ENCODE measurements around the gene NRG4.
"Not testable (repeated sequence)": the region's sequence is repeated elsewhere in the genome, so short reads cannot be mapped to it uniquely, and the experiment has no call there.

The NRG4 gene

DNA sequence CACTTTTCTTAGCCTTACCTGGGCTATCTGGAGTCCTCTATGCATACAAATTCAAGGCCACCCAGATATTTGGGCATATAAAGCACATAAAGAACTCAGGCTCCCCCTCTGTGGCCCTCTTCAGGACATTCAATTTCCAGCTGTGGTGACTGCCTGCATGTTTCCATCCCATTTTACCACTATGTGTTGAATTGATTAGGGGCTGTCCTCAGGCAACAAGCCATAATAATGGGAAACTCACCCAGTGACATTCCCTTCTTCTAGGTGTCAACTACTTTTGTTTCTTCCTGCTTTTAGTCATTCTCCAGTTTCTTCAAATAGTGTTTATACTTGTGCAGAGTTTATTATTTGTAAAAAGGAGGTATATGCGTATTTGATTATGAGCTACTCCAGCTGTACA, 18.0 kb downstream of the NRG4 start:
- H3K4me3 ChIP-seq (ENCODE audit: low read depth, low read length): no peak overlapping the region
- no peak for TF ChIP-seq CTCF (IDR thresholded peaks at IDR 0.05; ENCODE audit: low read depth, low read length, missing control alignments)
- DNase-seq (ENCODE audit: low read depth): no peak

- no peak overlapping the region for H3K4me3 ChIP-seq (ENCODE audit: low read depth, low read length)
- no peak for DNase-seq (ENCODE audit: low read depth)
- TF ChIP-seq CTCF (IDR thresholded peaks at IDR 0.05; ENCODE audit: low read depth, low read length, missing control alignments): no peak
Measured at GRCh38 chr15:75992897-75993296, 19.3 kb downstream of the NRG4 start.

DNA sequence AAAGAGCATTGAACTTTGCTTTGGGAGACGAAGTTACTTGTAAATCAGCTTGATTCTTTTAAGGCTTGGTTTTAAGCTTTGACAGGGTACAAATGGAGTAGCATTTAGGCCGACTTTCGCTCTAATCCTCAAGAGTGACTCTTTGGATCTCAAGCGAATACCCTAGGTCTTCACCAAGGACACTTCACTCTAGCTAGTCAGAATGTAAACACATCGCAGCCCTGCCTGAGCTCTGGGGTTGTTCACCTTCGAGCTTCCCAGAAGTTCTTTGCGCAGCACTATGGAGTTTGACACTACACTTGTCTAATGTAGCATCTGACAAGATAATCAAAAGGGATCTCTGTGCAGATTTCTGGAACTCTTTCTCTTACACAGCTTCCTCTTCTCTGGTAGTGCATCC, 22.3 kb downstream of the NRG4 start:
- TF ChIP-seq CTCF (IDR thresholded peaks at IDR 0.05; ENCODE audit: low read depth, low read length, missing control alignments): no peak
- H3K4me3 ChIP-seq (ENCODE audit: low read depth, low read length): no peak overlapping the region
- DNase-seq (ENCODE audit: low read depth): no peak

DNA sequence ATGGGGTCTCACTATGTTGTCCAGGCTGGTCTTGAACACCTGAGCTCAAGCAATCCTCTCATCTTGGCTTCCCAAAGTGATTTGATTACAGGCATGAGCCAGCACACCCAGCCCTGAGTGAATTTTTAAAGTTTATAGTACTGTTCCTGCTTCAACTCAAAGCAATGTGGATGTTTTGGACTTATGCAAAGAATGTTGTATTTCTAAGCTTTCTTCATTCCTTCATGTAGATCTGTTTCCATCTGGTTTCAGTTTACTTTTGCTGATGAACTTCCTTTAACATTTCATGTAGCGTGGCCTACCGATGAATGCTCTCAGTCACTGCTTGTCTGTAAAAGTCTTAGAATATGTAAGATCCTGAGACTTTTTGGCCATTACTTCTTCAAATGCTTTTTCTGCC, 23.2 kb downstream of the NRG4 start:
- DNase-seq (ENCODE audit: low read depth): no peak
- H3K4me3 ChIP-seq (ENCODE audit: low read depth, low read length): no peak overlapping the region
- no peak for TF ChIP-seq CTCF (IDR thresholded peaks at IDR 0.05; ENCODE audit: low read depth, low read length, missing control alignments)

DNA sequence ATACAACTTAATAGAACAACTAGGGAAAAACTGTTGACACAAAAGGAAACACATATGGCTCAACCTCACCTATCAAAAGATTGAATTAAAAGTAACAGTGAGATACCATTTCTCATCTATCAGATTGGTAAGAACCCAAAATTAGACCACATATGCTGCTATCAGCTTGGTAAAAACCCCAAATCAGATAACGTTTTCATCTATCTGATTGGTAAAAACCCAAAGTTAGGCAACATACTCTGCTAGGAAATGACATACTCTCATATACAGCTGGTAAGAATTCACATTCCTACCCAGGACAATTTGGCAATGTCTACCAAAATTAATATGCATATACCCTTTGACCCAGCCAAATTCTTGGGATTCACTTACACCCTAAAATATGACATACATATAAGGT, 26.3 kb downstream of the NRG4 start:
- no peak for DNase-seq (ENCODE audit: low read depth)
- TF ChIP-seq CTCF (IDR thresholded peaks at IDR 0.05; ENCODE audit: low read depth, low read length, missing control alignments): no peak

GRCh38 chr15:75984706-75985105, 27.5 kb downstream of the NRG4 start:
- H3K4me3 ChIP-seq (ENCODE audit: low read depth, low read length); DNase-seq (ENCODE audit: low read depth): not testable (repeated sequence)

More for the DNA sequence above, 26.3 kb downstream of the NRG4 start:
- H3K4me3 ChIP-seq (ENCODE audit: low read depth, low read length): no peak overlapping the region

DNA sequence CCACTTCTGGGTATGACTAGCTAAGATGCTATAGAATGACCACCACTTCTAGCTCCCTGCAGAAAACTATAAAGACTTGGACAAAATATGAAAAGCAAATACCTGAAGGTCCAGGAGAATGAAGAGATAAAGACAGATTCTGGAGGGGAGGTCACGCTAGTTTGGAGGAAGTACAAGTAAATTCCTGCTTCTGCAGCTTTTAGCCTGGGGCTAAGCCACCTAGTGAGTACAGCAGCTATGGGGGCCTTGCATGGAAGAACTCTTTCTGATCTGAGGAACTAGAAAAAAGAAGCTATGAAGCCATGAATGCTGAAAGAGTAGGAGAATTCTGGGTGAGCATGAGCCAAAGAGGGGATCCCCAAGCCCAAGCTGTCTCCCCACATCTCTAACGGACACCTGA, 29.8 kb downstream of the NRG4 start:
- no peak for DNase-seq (ENCODE audit: low read depth)
- H3K4me3 ChIP-seq (ENCODE audit: low read depth, low read length): no peak overlapping the region
- no peak for TF ChIP-seq CTCF (IDR thresholded peaks at IDR 0.05; ENCODE audit: low read depth, low read length, missing control alignments)

Data from GM12864 (cell line).